Upper lobe of left lung (tissue), 4 donors: Measurements from ENCODE around the gene MACROD2.

Experiments
- EP300 ChIP-seq, 4 donors: sonication (generic); formaldehyde crosslinking; IDR thresholded peaks; one replicate each; pipeline ENCODE4 v1.5.1; 2017; ENCODE audit warnings: antibody characterized with exemption in 4 of 4, control low read depth in 2 of 4
- POLR2A ChIP-seq, 4 donors: fragments of 450-650 bp; IDR thresholded peaks; one replicate each; pipeline ENCODE4 v1.5.1; 2016 to 2017; ENCODE audit warnings: antibody characterized with exemption in 4 of 4, mild to moderate bottlenecking in 2 of 4
- POLR2AphosphoS5 ChIP-seq, 2 donors: sonication (generic); formaldehyde crosslinking; IDR thresholded peaks; one replicate each; pipeline ENCODE4 v1.5.1; 2017; ENCODE audit warnings: antibody characterized with exemption in 2 of 2
- TF ChIP-seq, protein P1 (sequence below), 6 experiments: fragments of 450-650 bp in 4 of 6; fragments of 200-600 bp in 2 of 6; sonication (generic) in 2 of 6; IDR thresholded peaks; one replicate each; pipeline ENCODE4 v1.5.1; 2016 to 2019; ENCODE audit warnings: antibody characterized with exemption in 6 of 6

DNA sequence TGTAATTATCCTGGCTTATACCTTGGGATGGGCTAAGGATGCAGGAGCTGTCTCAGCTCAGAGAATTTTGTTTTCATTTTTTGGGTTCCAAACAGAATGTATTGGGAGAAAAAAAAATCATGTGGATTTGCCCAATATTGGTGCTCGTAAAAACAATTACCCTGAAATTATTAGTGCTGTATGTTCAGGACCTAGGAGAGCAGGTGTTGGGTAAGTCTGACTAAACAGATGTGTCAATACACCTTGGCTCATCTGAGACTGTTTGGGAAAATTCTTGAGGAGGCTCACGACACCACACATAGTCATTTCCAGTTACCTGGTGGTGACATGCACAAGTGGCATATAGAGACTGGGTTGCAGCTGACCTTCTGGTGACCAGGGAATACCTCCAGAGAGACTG lies 1144.2 kb downstream of the MACROD2 start:
- TF ChIP-seq, protein P1, sequence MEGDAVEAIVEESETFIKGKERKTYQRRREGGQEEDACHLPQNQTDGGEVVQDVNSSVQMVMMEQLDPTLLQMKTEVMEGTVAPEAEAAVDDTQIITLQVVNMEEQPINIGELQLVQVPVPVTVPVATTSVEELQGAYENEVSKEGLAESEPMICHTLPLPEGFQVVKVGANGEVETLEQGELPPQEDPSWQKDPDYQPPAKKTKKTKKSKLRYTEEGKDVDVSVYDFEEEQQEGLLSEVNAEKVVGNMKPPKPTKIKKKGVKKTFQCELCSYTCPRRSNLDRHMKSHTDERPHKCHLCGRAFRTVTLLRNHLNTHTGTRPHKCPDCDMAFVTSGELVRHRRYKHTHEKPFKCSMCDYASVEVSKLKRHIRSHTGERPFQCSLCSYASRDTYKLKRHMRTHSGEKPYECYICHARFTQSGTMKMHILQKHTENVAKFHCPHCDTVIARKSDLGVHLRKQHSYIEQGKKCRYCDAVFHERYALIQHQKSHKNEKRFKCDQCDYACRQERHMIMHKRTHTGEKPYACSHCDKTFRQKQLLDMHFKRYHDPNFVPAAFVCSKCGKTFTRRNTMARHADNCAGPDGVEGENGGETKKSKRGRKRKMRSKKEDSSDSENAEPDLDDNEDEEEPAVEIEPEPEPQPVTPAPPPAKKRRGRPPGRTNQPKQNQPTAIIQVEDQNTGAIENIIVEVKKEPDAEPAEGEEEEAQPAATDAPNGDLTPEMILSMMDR (IDR thresholded peaks at IDR 0.05), result no peak
- TF ChIP-seq POLR2AphosphoS5 (IDR thresholded peaks at IDR 0.05) (no peak), POLR2A (IDR thresholded peaks at IDR 0.05) (no peak), EP300 (IDR thresholded peaks at IDR 0.05) (no peak)
